WTC11 (cell line): Measurements from ENCODE around the gene EEA1. TPM values are rescaled to one million over a fixed set of nuclear protein-coding genes. Genes with fewer than 3 reads are reported as not detected.

Experiments
- ATAC-seq: fragments of 200-7000 bp; cut with Tn5 transposase; 2 replicates; pipeline ENCODE4 v1.10.0; 2021; ENCODE audit warnings: mild to moderate bottlenecking, moderate library complexity
- CTCF ChIA-PET: fragments of 300-600 bp; sonication (Branson Sonifier 250); formaldehyde crosslinking; loops from one replicate; lab custom pipeline; 2021; ENCODE audit warnings: antibody characterized with exemption; lab: Charles Lee
- POLR2A ChIA-PET: fragments of 350-600 bp; sonication (Branson Sonifier 250); formaldehyde crosslinking; loops from one replicate; lab custom pipeline; 2021; ENCODE audit warnings: antibody characterized with exemption; lab: Charles Lee
- DNase-seq: peaks from one replicate; pipeline ENCODE4 v3.0.0; 2021; ENCODE audit warnings: low spot score
- H3K27ac Mint-ChIP-seq: 2 replicates; pipeline ENCODE4 v1.8.0; 2021; ENCODE audit warnings: mixed read lengths
- H3K27me3 Mint-ChIP-seq: 2 replicates; pipeline ENCODE4 v1.8.0; 2021; ENCODE audit warnings: low read depth, mild to moderate bottlenecking, moderate library complexity, mixed read lengths
- H3K36me3 Mint-ChIP-seq: 2 replicates; pipeline ENCODE4 v1.8.0; 2021; ENCODE audit warnings: mixed read lengths
- H3K4me1 Mint-ChIP-seq: 2 replicates; pipeline ENCODE4 v1.8.0; 2022; ENCODE audit warnings: mixed read lengths
- H3K4me3 Mint-ChIP-seq: 2 replicates; pipeline ENCODE4 v1.8.0; 2021; ENCODE audit warnings: mild to moderate bottlenecking, moderate library complexity, mixed read lengths
- H3K9me3 Mint-ChIP-seq: 2 replicates; pipeline ENCODE4 v1.8.0; 2021; ENCODE audit warnings: mixed read lengths
- ATF1 ChIP-seq: sonication (generic); formaldehyde crosslinking; IDR thresholded peaks from 2 replicates; pipeline ENCODE4 v1.8.1; 2023; ENCODE audit warnings: mild to moderate bottlenecking, moderate library complexity, missing genetic modification reagents
- CTCF ChIP-seq: fragments of 200-600 bp; IDR thresholded peaks from 2 replicates; pipeline ENCODE4 v1.8.0; 2022; ENCODE audit warnings: antibody characterized with exemption
- E2F4 ChIP-seq: sonication (generic); formaldehyde crosslinking; IDR thresholded peaks from 2 replicates; pipeline ENCODE4 v1.8.1; 2022; ENCODE audit warnings: low read depth, mild to moderate bottlenecking, moderate library complexity, missing genetic modification reagents, borderline replicate concordance
- EMX1 ChIP-seq: fragments of 250-450 bp; sonication (Bioruptor Pico); IDR thresholded peaks from 2 replicates; pipeline ENCODE4 v1.8.0; 2021; ENCODE audit warnings: mild to moderate bottlenecking
- FOXK1 ChIP-seq: sonication (generic); formaldehyde crosslinking; IDR thresholded peaks from 2 replicates; pipeline ENCODE4 v1.8.0; 2022; ENCODE audit warnings: mild to moderate bottlenecking, moderate library complexity, missing genetic modification reagents
- FOXP1 ChIP-seq: sonication (generic); formaldehyde crosslinking; IDR thresholded peaks from 2 replicates; pipeline ENCODE4 v1.8.0; 2022; ENCODE audit warnings: missing genetic modification reagents, mild to moderate bottlenecking, moderate library complexity, borderline replicate concordance
- GABPB1 ChIP-seq: sonication (generic); formaldehyde crosslinking; IDR thresholded peaks from 2 replicates; pipeline ENCODE4 v1.8.1; 2023; ENCODE audit warnings: mild to moderate bottlenecking, missing genetic modification reagents
- HMGXB4 ChIP-seq: sonication (generic); formaldehyde crosslinking; IDR thresholded peaks from 2 replicates; pipeline ENCODE4 v1.8.1; 2023; ENCODE audit warnings: mild to moderate bottlenecking, moderate library complexity, missing genetic modification reagents
- IRF2 ChIP-seq: sonication (generic); formaldehyde crosslinking; IDR thresholded peaks from 2 replicates; pipeline ENCODE4 v1.8.0; 2022; ENCODE audit warnings: low read depth, missing genetic modification reagents, borderline replicate concordance
- KAT7 ChIP-seq: sonication (generic); formaldehyde crosslinking; IDR thresholded peaks from 2 replicates; pipeline ENCODE4 v1.8.1; 2023; ENCODE audit warnings: missing genetic modification reagents, mild to moderate bottlenecking, borderline replicate concordance
- MLX ChIP-seq: sonication (generic); formaldehyde crosslinking; IDR thresholded peaks from 2 replicates; pipeline ENCODE4 v1.8.1; 2023; ENCODE audit warnings: mild to moderate bottlenecking, missing genetic modification reagents, moderate library complexity
- NFATC4 ChIP-seq: fragments of 250-450 bp; sonication (Bioruptor Pico); IDR thresholded peaks from 2 replicates; pipeline ENCODE4 v1.9.0; 2021; ENCODE audit warnings: mild to moderate bottlenecking
- NFE2L1 ChIP-seq: sonication (generic); formaldehyde crosslinking; IDR thresholded peaks from 2 replicates; pipeline ENCODE4 v1.8.1; 2023; ENCODE audit warnings: missing genetic modification reagents
- NR2C2 ChIP-seq: sonication (generic); formaldehyde crosslinking; IDR thresholded peaks from 2 replicates; pipeline ENCODE4 v1.8.0; 2022; ENCODE audit warnings: mild to moderate bottlenecking, missing genetic modification reagents
- USF2 ChIP-seq: sonication (generic); formaldehyde crosslinking; IDR thresholded peaks from 2 replicates; pipeline ENCODE4 v1.8.1; 2023; ENCODE audit warnings: mild to moderate bottlenecking, missing genetic modification reagents, moderate library complexity
- ZNF423 ChIP-seq: fragments of 250-450 bp; sonication (Bioruptor Pico); IDR thresholded peaks from 2 replicates; pipeline ENCODE4 v2.1.2; 2022; ENCODE audit warnings: mild to moderate bottlenecking, moderate library complexity
- ZNF671 ChIP-seq: fragments of 250-450 bp; sonication (Bioruptor Pico); IDR thresholded peaks from 2 replicates; pipeline ENCODE4 v1.8.0; 2021; ENCODE audit warnings: mild to moderate bottlenecking
- total RNA-seq: library from RNA; stranded (reverse); gene quantifications from 3 replicates; pipeline ENCODE4 v1.2.3, GENCODE V29; 2021
- TF ChIP-seq, protein P1 (sequence below): fragments of 250-450 bp; sonication (Bioruptor Pico); IDR thresholded peaks from 2 replicates; pipeline ENCODE4 v1.9.0; 2021; ENCODE audit warnings: mild to moderate bottlenecking, borderline replicate concordance
- TF ChIP-seq, protein P2 (sequence below): fragments of 250-450 bp; sonication (Bioruptor Pico); IDR thresholded peaks from 2 replicates; pipeline ENCODE4 v1.9.0; 2021; ENCODE audit warnings: moderate library complexity, mild to moderate bottlenecking, inconsistent platforms, borderline replicate concordance
- TF ChIP-seq, protein P3 (sequence below): sonication (generic); formaldehyde crosslinking; IDR thresholded peaks from 2 replicates; pipeline ENCODE4 v1.8.0; 2022; ENCODE audit warnings: mild to moderate bottlenecking, missing genetic modification reagents

Gene EEA1
- total RNA-seq, 1 experiment from 2014 or later, result 20.3 TPM

DNA sequence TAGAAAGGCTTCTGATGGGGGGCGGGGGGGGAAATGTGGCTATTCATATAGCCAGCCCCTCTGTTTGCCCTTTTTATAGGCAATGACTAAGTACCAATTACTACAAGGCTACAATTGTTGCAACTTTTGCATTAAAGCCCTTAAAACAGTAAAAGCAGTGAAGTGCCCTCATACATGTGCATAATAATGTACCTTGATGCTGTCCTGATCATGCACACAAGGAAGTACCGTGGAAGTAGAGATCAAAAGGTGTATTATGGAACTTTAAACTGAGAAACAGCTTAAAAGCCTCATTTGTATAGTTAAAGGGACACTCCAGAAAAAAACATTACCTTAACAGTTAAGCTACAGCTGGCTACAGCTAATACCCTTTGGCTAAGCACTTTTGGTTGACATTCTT, 114.5 kb downstream of the EEA1 start (continued):
- TF ChIP-seq E2F4, result no peak
- TF ChIP-seq, all 79 proteins: peak for 0

DNA sequence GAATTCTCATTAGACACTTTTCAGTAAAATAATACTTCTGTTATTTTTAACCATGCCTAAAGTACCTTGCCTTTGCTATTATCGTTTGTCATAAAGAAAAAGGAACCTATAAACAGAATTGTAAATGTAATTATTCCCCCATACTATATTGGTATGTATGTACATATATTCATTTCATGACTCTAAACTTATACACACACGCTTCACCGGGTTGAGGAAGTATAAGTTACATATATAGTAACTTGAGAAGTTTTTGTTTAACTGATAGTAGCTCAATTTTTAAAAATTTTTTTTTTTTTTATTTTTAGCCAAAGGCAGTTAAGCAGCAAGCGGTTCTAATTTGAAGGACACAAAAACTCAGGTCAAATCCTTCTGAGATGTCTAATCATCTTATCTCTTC, 118.7 kb downstream of the EEA1 start:
- no peak overlapping the region for H3K27ac Mint-ChIP-seq
- ChIA-PET POLR2A (interaction anchor here (0.6 kb wide), 1 partner anchor 999 kb away, joined by 3 read pairs; no protein-coding TSS in a partner anchor), CTCF (no interaction called here)
- no peak for ATAC-seq
- no peaks in the 10 kb centered on the region for H3K27me3 Mint-ChIP-seq
- H3K9me3 Mint-ChIP-seq, result no peaks in the 10 kb centered on the region
- peaks cover 12% of the 10 kb centered on the region for H3K36me3 Mint-ChIP-seq
- H3K4me3 Mint-ChIP-seq, result no peak overlapping the region
- TF ChIP-seq GABPB1 (CRISPR knock-in tag) (no peak), NFATC4 (CRISPR knock-in tag) (no peak), NFE2L1 (CRISPR knock-in tag) (no peak), CTCF (no peak), MLX (no peak), FOXK1 (CRISPR knock-in tag) (no peak), ATF1 (CRISPR knock-in tag) (no peak), ZNF423 (CRISPR knock-in tag) (no peak), ZNF671 (CRISPR knock-in tag) (no peak), FOXP1 (CRISPR knock-in tag) (no peak), HMGXB4 (CRISPR knock-in tag) (no peak), NR2C2 (CRISPR knock-in tag) (no peak), USF2 (CRISPR knock-in tag) (no peak), EMX1 (no peak), IRF2 (CRISPR knock-in tag) (no peak), KAT7 (CRISPR knock-in tag) (no peak)
- TF ChIP-seq, protein P1, sequence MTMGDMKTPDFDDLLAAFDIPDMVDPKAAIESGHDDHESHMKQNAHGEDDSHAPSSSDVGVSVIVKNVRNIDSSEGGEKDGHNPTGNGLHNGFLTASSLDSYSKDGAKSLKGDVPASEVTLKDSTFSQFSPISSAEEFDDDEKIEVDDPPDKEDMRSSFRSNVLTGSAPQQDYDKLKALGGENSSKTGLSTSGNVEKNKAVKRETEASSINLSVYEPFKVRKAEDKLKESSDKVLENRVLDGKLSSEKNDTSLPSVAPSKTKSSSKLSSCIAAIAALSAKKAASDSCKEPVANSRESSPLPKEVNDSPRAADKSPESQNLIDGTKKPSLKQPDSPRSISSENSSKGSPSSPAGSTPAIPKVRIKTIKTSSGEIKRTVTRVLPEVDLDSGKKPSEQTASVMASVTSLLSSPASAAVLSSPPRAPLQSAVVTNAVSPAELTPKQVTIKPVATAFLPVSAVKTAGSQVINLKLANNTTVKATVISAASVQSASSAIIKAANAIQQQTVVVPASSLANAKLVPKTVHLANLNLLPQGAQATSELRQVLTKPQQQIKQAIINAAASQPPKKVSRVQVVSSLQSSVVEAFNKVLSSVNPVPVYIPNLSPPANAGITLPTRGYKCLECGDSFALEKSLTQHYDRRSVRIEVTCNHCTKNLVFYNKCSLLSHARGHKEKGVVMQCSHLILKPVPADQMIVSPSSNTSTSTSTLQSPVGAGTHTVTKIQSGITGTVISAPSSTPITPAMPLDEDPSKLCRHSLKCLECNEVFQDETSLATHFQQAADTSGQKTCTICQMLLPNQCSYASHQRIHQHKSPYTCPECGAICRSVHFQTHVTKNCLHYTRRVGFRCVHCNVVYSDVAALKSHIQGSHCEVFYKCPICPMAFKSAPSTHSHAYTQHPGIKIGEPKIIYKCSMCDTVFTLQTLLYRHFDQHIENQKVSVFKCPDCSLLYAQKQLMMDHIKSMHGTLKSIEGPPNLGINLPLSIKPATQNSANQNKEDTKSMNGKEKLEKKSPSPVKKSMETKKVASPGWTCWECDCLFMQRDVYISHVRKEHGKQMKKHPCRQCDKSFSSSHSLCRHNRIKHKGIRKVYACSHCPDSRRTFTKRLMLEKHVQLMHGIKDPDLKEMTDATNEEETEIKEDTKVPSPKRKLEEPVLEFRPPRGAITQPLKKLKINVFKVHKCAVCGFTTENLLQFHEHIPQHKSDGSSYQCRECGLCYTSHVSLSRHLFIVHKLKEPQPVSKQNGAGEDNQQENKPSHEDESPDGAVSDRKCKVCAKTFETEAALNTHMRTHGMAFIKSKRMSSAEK (CRISPR knock-in tag), result no peak
- TF ChIP-seq, protein P2, sequence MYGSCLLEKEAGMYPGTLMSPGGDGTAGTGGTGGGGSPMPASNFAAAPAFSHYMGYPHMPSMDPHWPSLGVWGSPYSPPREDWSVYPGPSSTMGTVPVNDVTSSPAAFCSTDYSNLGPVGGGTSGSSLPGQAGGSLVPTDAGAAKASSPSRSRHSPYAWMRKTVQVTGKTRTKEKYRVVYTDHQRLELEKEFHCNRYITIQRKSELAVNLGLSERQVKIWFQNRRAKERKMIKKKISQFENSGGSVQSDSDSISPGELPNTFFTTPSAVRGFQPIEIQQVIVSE (CRISPR knock-in tag), result no peak
- TF ChIP-seq, protein P3, sequence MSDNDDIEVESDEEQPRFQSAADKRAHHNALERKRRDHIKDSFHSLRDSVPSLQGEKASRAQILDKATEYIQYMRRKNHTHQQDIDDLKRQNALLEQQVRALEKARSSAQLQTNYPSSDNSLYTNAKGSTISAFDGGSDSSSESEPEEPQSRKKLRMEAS (CRISPR knock-in tag), result no peak
- no peak for DNase-seq
- no peaks in the 10 kb centered on the region for H3K4me1 Mint-ChIP-seq
